Astrocyte (in vitro differentiated cells and primary cell): Measurements from ENCODE around the gene PICALM. TPM values are rescaled to one million over a fixed set of nuclear protein-coding genes. Genes with fewer than 3 reads are reported as not detected.
A peak's percentile ranks its signal among the peaks of the same experiment; 100 is the strongest.

Source experiments
- DNase-seq: peaks from one replicate; pipeline ENCODE4 v3.0.0-alpha.2; 2010; ENCODE audit warnings: low read depth
- FAIRE-seq: peaks from 2 replicates; lab custom pipeline; 2011; peaks lifted over from hg19 to GRCh38; lab: Jason Lieb, UNC
- H2AFZ ChIP-seq: 2 replicates; pipeline ENCODE4 v1.6.0; 2012; ENCODE audit warnings: low read depth, low read length, inconsistent platforms
- H3K27ac ChIP-seq: 2 replicates; pipeline ENCODE4 v1.5.1; 2011; ENCODE audit warnings: low read depth, low read length, inconsistent platforms
- H3K27me3 ChIP-seq: 2 replicates; pipeline ENCODE4 v1.6.0; 2011; ENCODE audit warnings: low read length, inconsistent platforms; ENCODE audit not compliant: insufficient read depth
- H3K36me3 ChIP-seq: 2 replicates; pipeline ENCODE4 v1.5.1; 2011; ENCODE audit warnings: low read length, inconsistent platforms; ENCODE audit not compliant: insufficient read depth
- H3K4me1 ChIP-seq: 2 replicates; pipeline ENCODE4 v1.5.1; 2011; ENCODE audit warnings: low read length, inconsistent platforms; ENCODE audit not compliant: insufficient read depth
- H3K4me2 ChIP-seq: 2 replicates; pipeline ENCODE4 v1.6.0; 2012; ENCODE audit warnings: low read length, inconsistent platforms
- H3K4me3 ChIP-seq: 2 replicates; pipeline ENCODE4 v1.5.1; 2011; ENCODE audit warnings: low read depth, mild to moderate bottlenecking, low read length, inconsistent platforms; ENCODE audit not compliant: insufficient read depth
- H3K79me2 ChIP-seq: 2 replicates; pipeline ENCODE4 v1.6.0; 2012; ENCODE audit warnings: mild to moderate bottlenecking, low read length, inconsistent platforms; ENCODE audit not compliant: insufficient read depth
- H3K9ac ChIP-seq: 2 replicates; pipeline ENCODE4 v1.6.0; 2012; ENCODE audit warnings: mild to moderate bottlenecking, low read length, inconsistent platforms
- H3K9me3 ChIP-seq: 2 replicates; pipeline ENCODE4 v1.5.1; 2012; ENCODE audit warnings: low read depth, mild to moderate bottlenecking, low read length, inconsistent platforms; ENCODE audit not compliant: insufficient read depth
- H4K20me1 ChIP-seq: 2 replicates; pipeline ENCODE4 v1.6.0; 2012; ENCODE audit warnings: low read length, inconsistent platforms; ENCODE audit not compliant: insufficient read depth
- H3K27ac Mint-ChIP-seq: one replicate; pipeline ENCODE4 v1.8.0; 2021; ENCODE audit warnings: mild to moderate bottlenecking, mixed read lengths; ENCODE audit not compliant: unreplicated experiment
- H3K27me3 Mint-ChIP-seq: one replicate; pipeline ENCODE4 v1.8.0; 2021; ENCODE audit warnings: low read depth, mixed read lengths; ENCODE audit not compliant: unreplicated experiment
- H3K36me3 Mint-ChIP-seq: one replicate; pipeline ENCODE4 v1.8.0; 2021; ENCODE audit warnings: low read depth, mixed read lengths; ENCODE audit not compliant: unreplicated experiment
- H3K4me1 Mint-ChIP-seq: one replicate; pipeline ENCODE4 v1.8.0; 2021; ENCODE audit warnings: low read depth, mixed read lengths; ENCODE audit not compliant: unreplicated experiment
- H3K4me3 Mint-ChIP-seq: one replicate; pipeline ENCODE4 v1.8.0; 2021; ENCODE audit warnings: mild to moderate bottlenecking, moderate library complexity, mixed read lengths; ENCODE audit not compliant: unreplicated experiment
- H3K9me3 Mint-ChIP-seq: one replicate; pipeline ENCODE4 v1.8.0; 2021; ENCODE audit warnings: mild to moderate bottlenecking, mixed read lengths; ENCODE audit not compliant: unreplicated experiment
- CTCF ChIP-seq: IDR thresholded peaks from 2 replicates; pipeline ENCODE4 v1.5.1; 2011; ENCODE audit warnings: low read depth, mild to moderate bottlenecking, inconsistent platforms, low read length, moderate library complexity; ENCODE audit not compliant: insufficient read depth
- EZH2 ChIP-seq: IDR thresholded peaks from 2 replicates; pipeline ENCODE4 v1.6.1; 2012; ENCODE audit warnings: mild to moderate bottlenecking, low read length, inconsistent platforms; ENCODE audit not compliant: insufficient read depth
- total RNA-seq: library from RNA; stranded (reverse); gene quantifications from 2 replicates; pipeline ENCODE4 v1.2.1, GENCODE V29; 2021

PICALM gene
- total RNA-seq, 1 donor from 2014 or later = 260 TPM

GRCh38 chr11:85961930-85962363 lies 106.9 kb downstream of the PICALM start:
- TF ChIP-seq CTCF (no peak), EZH2 (no peak)
- Histone ChIP-seq H3K27ac (no peak overlapping the region), H3K4me3 (no peak overlapping the region), H2AFZ (no peak overlapping the region), H3K9ac (no peak overlapping the region), H3K79me2 (peaks cover 84% of the 10 kb centered on the region), H4K20me1 (peaks cover 75% of the 10 kb centered on the region), H3K27me3 (no peaks in the 10 kb centered on the region), H3K4me1 (peaks cover 3% of the 10 kb centered on the region), H3K36me3 (peaks cover 62% of the 10 kb centered on the region), H3K9me3 (no peaks in the 10 kb centered on the region), H3K4me2 (no peak overlapping the region)
- Mint-ChIP-seq H3K4me1 (peaks cover 39% of the 10 kb centered on the region), H3K9me3 (no peaks in the 10 kb centered on the region), H3K4me3 (no peak overlapping the region), H3K27ac (peak overlapping the region; percentile 14), H3K36me3 (peaks cover 24% of the 10 kb centered on the region), H3K27me3 (no peaks in the 10 kb centered on the region)
- peak; percentile 80 for DNase-seq
- FAIRE-seq = no peak

GRCh38 chr11:85961130-85961529 lies 107.8 kb downstream of the PICALM start:
- Mint-ChIP-seq H3K27me3 (no peaks in the 10 kb centered on the region), H3K9me3 (no peaks in the 10 kb centered on the region), H3K4me3 (no peak overlapping the region), H3K4me1 (peaks cover 44% of the 10 kb centered on the region), H3K27ac (no peak overlapping the region), H3K36me3 (peaks cover 24% of the 10 kb centered on the region)
- H3K36me3 ChIP-seq = peaks cover 61% of the 10 kb centered on the region
- peaks cover 75% of the 10 kb centered on the region for H4K20me1 ChIP-seq
- FAIRE-seq (no peak), DNase-seq (no peak)
- no peak for TF ChIP-seq EZH2
- no peak for TF ChIP-seq CTCF
- no peak overlapping the region for H3K27ac ChIP-seq
- H3K4me3 ChIP-seq = no peak overlapping the region
- H3K4me1 ChIP-seq = peaks cover 11% of the 10 kb centered on the region
- no peak overlapping the region for H3K9ac ChIP-seq
- no peaks in the 10 kb centered on the region for H3K9me3 ChIP-seq
- no peaks in the 10 kb centered on the region for H3K27me3 ChIP-seq
- no peak overlapping the region for H2AFZ ChIP-seq
- no peak overlapping the region for H3K4me2 ChIP-seq
- H3K79me2 ChIP-seq = peaks cover 75% of the 10 kb centered on the region

GRCh38 chr11:85960678-85961077 lies 108.2 kb downstream of the PICALM start:
- no peak overlapping the region for H3K27ac ChIP-seq
- H3K79me2 ChIP-seq = peaks cover 71% of the 10 kb centered on the region
- peaks cover 16% of the 10 kb centered on the region for H3K4me1 ChIP-seq
- TF ChIP-seq EZH2 (no peak), CTCF (no peak)
- no peaks in the 10 kb centered on the region for H3K9me3 ChIP-seq
- Mint-ChIP-seq H3K27ac (peak overlapping the region; percentile 54), H3K4me3 (no peak overlapping the region), H3K9me3 (no peaks in the 10 kb centered on the region), H3K27me3 (no peaks in the 10 kb centered on the region), H3K4me1 (peaks cover 48% of the 10 kb centered on the region), H3K36me3 (peaks cover 24% of the 10 kb centered on the region)
- H3K4me3 ChIP-seq = no peak overlapping the region
- peaks cover 72% of the 10 kb centered on the region for H4K20me1 ChIP-seq
- no peaks in the 10 kb centered on the region for H3K27me3 ChIP-seq
- no peak for FAIRE-seq
- no peak for DNase-seq
- H3K36me3 ChIP-seq = peaks cover 61% of the 10 kb centered on the region
- H3K9ac ChIP-seq = no peak overlapping the region
- no peak overlapping the region for H2AFZ ChIP-seq
- no peak overlapping the region for H3K4me2 ChIP-seq
